Urothelium cell line (cell line): Measurements from ENCODE around the gene SNAPC1.

Experiments used
- DNase-seq: peaks from one replicate; pipeline ENCODE4 v3.0.0; 2011; ENCODE audit warnings: low spot score, mixed read lengths
- FAIRE-seq: peaks from 2 replicates; lab custom pipeline; 2011; peaks lifted over from hg19 to GRCh38; lab: Jason Lieb, UNC

The SNAPC1 gene

GRCh38 chr14:61803755-61804154 is 41.5 kb downstream of the SNAPC1 start:
- FAIRE-seq = no peak
- DNase-seq = no peak

- DNase-seq (no peak), FAIRE-seq (peak; percentile 13)
These were observed 43.2 kb downstream of the SNAPC1 start for GRCh38 chr14:61805451-61805850.

GRCh38 chr14:61811882-61812346 is 49.7 kb downstream of the SNAPC1 start:
- DNase-seq (no peak), FAIRE-seq (peak; percentile 89)

- DNase-seq (peak; percentile 78), FAIRE-seq (no peak)
These were observed 50.3 kb downstream of the SNAPC1 start, which contains the start of gene SYT16 for GRCh38 chr14:61812347-61813095. Gene SYT16 (plus strand): TSS chr14:61812703.

GRCh38 chr14:61813096-61813606 is 50.9 kb downstream of the SNAPC1 start:
- peak; percentile 92 for FAIRE-seq
- no peak for DNase-seq

- peak; percentile 92 for FAIRE-seq
- no peak for DNase-seq
These were observed 60.2 kb downstream of the SNAPC1 start for GRCh38 chr14:61822458-61822857.

- FAIRE-seq = no peak
These were observed 70.6 kb downstream of the SNAPC1 start for GRCh38 chr14:61832783-61833182.

GRCh38 chr14:61836184-61836583 is 74.0 kb downstream of the SNAPC1 start:
- no peak for DNase-seq
- FAIRE-seq = peak; percentile 86

More at GRCh38 chr14:61832783-61833182, 70.6 kb downstream of the SNAPC1 start:
- DNase-seq = no peak

- FAIRE-seq (no peak), DNase-seq (no peak)
These were observed 74.6 kb downstream of the SNAPC1 start for GRCh38 chr14:61836807-61837206.

- peak; percentile 99 for FAIRE-seq
- DNase-seq = peak; percentile 88
These were observed 75.4 kb downstream of the SNAPC1 start for GRCh38 chr14:61837336-61838229.

- FAIRE-seq = no peak
- no peak for DNase-seq
These were observed 76.5 kb downstream of the SNAPC1 start for GRCh38 chr14:61838661-61839245.

GRCh38 chr14:61839507-61839906 is 77.3 kb downstream of the SNAPC1 start:
- DNase-seq (no peak), FAIRE-seq (peak; percentile 67)

GRCh38 chr14:61841145-61841544 is 78.9 kb downstream of the SNAPC1 start:
- DNase-seq (no peak), FAIRE-seq (no peak)
